Right lobe of liver (tissue), 4 donors: Measurements from ENCODE around the gene ILK.

Source experiments
- CTCF ChIP-seq, 4 donors: fragments of 200-600 bp in 3 of 4; fragments of 450-650 bp in 1 of 4; IDR thresholded peaks; one replicate each; pipeline versions ENCODE4 v1.5.1 to v1.8.0; 2016 to 2022; ENCODE audit warnings: antibody characterized with exemption in 4 of 4, mild to moderate bottlenecking in 2 of 4
- POLR2A ChIP-seq: fragments of 450-650 bp; IDR thresholded peaks from one replicate; pipeline ENCODE4 v1.6.1; 2017; ENCODE audit warnings: antibody characterized with exemption, mild to moderate bottlenecking
- donor health status: DM: no; HTN: no; CAD: no.
- donor health status: DM: no; HTN: no; CAD: no.
- donor health status: DM: no; HTN: yes; CAD: no.

DNA sequence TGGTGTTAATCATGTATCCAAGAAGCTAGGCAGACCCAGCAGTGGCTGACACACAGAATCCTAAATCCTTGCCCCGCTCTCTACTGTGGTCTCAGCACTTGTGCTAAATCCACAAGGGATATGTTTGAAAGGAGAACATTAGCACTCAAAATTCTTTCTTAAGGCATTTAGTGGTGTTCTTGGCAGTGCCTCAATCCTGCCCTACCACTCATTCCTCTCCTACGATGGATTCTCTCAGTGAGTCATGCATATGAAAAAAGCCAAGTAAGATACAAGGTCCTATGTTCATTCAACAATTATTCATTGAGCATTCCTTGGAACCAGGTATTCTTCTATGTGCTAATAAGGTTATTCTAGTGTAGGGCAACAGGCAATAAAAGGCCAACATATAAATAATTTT lies 31.4 kb upstream of the ILK start:
- TF ChIP-seq CTCF (IDR thresholded peaks at IDR 0.05), result no peak
- TF ChIP-seq POLR2A, result no peak
